SK-N-SH (cell line): ENCODE measurements around the gene UBE2E3. TPM values are rescaled to one million over a fixed set of nuclear protein-coding genes. Genes with fewer than 3 reads are reported as not detected.
A peak's percentile ranks its signal among the peaks of the same experiment; 100 is the strongest.

ENCODE experiments used
- CTCF ChIA-PET: fragments of 300-600, 350-600 bp; formaldehyde crosslinking; extraction: SDS; loops from one replicate; lab custom pipeline; 2021; lab: Yijun Ruan, JAX
- POLR2A ChIA-PET: fragments of 350-600 bp; sonication (Branson Sonifier 250); formaldehyde crosslinking; extraction: SDS; loops from one replicate; lab custom pipeline; 2020; ENCODE audit warnings: antibody characterized with exemption, inconsistent platforms; lab: Yijun Ruan, JAX
- DNase-seq: peaks from one replicate; pipeline ENCODE4 v3.0.0; 2012
- H2AFZ ChIP-seq: fragments of 200-600 bp; sonication (generic); 2 replicates; pipeline ENCODE4 v1.8.1; 2016; ENCODE audit warnings: antibody characterized with exemption, mild to moderate bottlenecking, low read depth
- H3F3A ChIP-seq: fragments of 200-600 bp; sonication (generic); replicated peaks from 2 replicates; pipeline ENCODE3; 2016; ENCODE audit warnings: antibody characterized with exemption, mild to moderate bottlenecking; ENCODE audit not compliant: insufficient read depth
- H3K27ac ChIP-seq, 2 experiments: fragments of 200-500 bp in 1 of 2; fragments of 200-600 bp in 1 of 2; sonication (Bioruptor generic) in 1 of 2; sonication (generic), shearing (Covaris generic) in 1 of 2; 2 replicates each; pipeline versions ENCODE4 v1.5.1 to v1.6.1; 2014 to 2016; ENCODE audit warnings: low read depth in 2 of 2, inconsistent platforms in 1 of 2, low read length in 1 of 2, mild to moderate bottlenecking in 1 of 2, mixed read lengths in 1 of 2
- H3K27me3 ChIP-seq: fragments of 200-600 bp; sonication (generic), shearing (Covaris generic); 2 replicates; pipeline ENCODE4 v1.6.1; 2016; ENCODE audit warnings: mixed run types; ENCODE audit not compliant: insufficient read depth
- H3K36me3 ChIP-seq, 2 experiments: fragments of 200-500 bp in 1 of 2; fragments of 200-600 bp in 1 of 2; sonication (Bioruptor generic) in 1 of 2; sonication (generic) in 1 of 2; replicated peaks in 1 of 2; 2 replicates each; pipeline versions ENCODE3 to v1.5.1; 2014 to 2016; ENCODE audit warnings: low read length in 1 of 2, mild to moderate bottlenecking in 1 of 2; ENCODE audit not compliant: insufficient read depth in 2 of 2, control insufficient read depth in 1 of 2
- H3K4me1 ChIP-seq, 2 experiments: fragments of 200-500 bp in 1 of 2; fragments of 200-600 bp in 1 of 2; sonication (Bioruptor generic) in 1 of 2; sonication (generic), shearing (Covaris generic) in 1 of 2; 2 replicates each; pipeline versions ENCODE4 v1.5.1 to v1.6.1; 2014 to 2016; ENCODE audit warnings: low read depth in 1 of 2, low read length in 1 of 2, mixed run types in 1 of 2; ENCODE audit not compliant: insufficient read depth in 2 of 2, control insufficient read depth in 1 of 2
- H3K4me2 ChIP-seq: fragments of 200-600 bp; sonication (generic), shearing (Covaris generic); 2 replicates; pipeline ENCODE4 v1.6.1; 2017; ENCODE audit warnings: mixed run types
- H3K4me3 ChIP-seq, 2 experiments: fragments of 200-500 bp in 1 of 2; fragments of 200-600 bp in 1 of 2; sonication (Bioruptor generic) in 1 of 2; sonication (generic), shearing (Covaris generic) in 1 of 2; 2 replicates each; pipeline versions ENCODE4 v1.5.1 to v1.8.1; 2014 to 2016; ENCODE audit warnings: low read depth in 2 of 2, inconsistent platforms in 1 of 2, low read length in 1 of 2, mild to moderate bottlenecking in 1 of 2, mixed read lengths in 1 of 2, moderate library complexity in 1 of 2
- H3K79me2 ChIP-seq: fragments of 200-600 bp; sonication (generic); 2 replicates; pipeline ENCODE4 v1.8.1; 2017; ENCODE audit warnings: mild to moderate bottlenecking; ENCODE audit not compliant: insufficient read depth
- H3K9ac ChIP-seq: fragments of 200-600 bp; sonication (generic); 2 replicates; pipeline ENCODE4 v1.6.1; 2017; ENCODE audit warnings: mixed run types
- H3K9me2 ChIP-seq: fragments of 200-600 bp; sonication (generic); 2 replicates; pipeline ENCODE4 v1.6.1; 2017; ENCODE audit warnings: mixed run types
- H3K9me3 ChIP-seq: fragments of 200-600 bp; sonication (generic); 2 replicates; pipeline ENCODE4 v1.6.1; 2017; ENCODE audit warnings: mixed run types, mild to moderate bottlenecking, moderate library complexity
- H4K20me1 ChIP-seq: fragments of 200-600 bp; sonication (generic); 2 replicates; pipeline ENCODE4 v1.6.1; 2017; ENCODE audit warnings: mild to moderate bottlenecking, mixed run types; ENCODE audit not compliant: insufficient read depth
- EP300 ChIP-seq, 2 experiments: IDR thresholded peaks; 2 replicates each; pipeline versions ENCODE4 v1.4.0 to v1.6.1; 2012; ENCODE audit warnings: borderline replicate concordance in 1 of 2, low read depth in 1 of 2, low read length in 1 of 2
- FOSL2 ChIP-seq: IDR thresholded peaks from 2 replicates; pipeline ENCODE4 v1.4.0; 2012; ENCODE audit warnings: low read depth, mild to moderate bottlenecking, moderate library complexity, borderline replicate concordance
- FOXJ3 ChIP-seq: sonication (generic); formaldehyde crosslinking; IDR thresholded peaks from 2 replicates; pipeline ENCODE4 v1.5.1; 2020; ENCODE audit warnings: mild to moderate bottlenecking, missing genetic modification reagents
- GATA2 ChIP-seq: sonication (generic); formaldehyde crosslinking; IDR thresholded peaks from 2 replicates; pipeline ENCODE4 v1.5.0; 2020; ENCODE audit warnings: mild to moderate bottlenecking, missing genetic modification reagents
- JUND ChIP-seq: IDR thresholded peaks from 2 replicates; pipeline ENCODE4 v1.4.0; 2012
- MAX ChIP-seq: IDR thresholded peaks from 2 replicates; pipeline ENCODE4 v1.4.0; 2012; ENCODE audit warnings: low read depth
- MEF2A ChIP-seq: IDR thresholded peaks from 2 replicates; pipeline ENCODE4 v1.4.0; 2012; ENCODE audit warnings: low read depth, borderline replicate concordance
- POLR2AphosphoS5 ChIP-seq: IDR thresholded peaks from 2 replicates; pipeline ENCODE4 v1.6.1; 2012; ENCODE audit warnings: low read depth, low read length
- RCOR1 ChIP-seq: fragments of 150-350 bp; IDR thresholded peaks from 2 replicates; pipeline ENCODE4 v1.6.1; 2017; ENCODE audit warnings: antibody characterized with exemption, low read length
- RXRA ChIP-seq: IDR thresholded peaks from 2 replicates; pipeline ENCODE4 v1.4.0; 2012; ENCODE audit warnings: low read depth, mild to moderate bottlenecking, borderline replicate concordance
- TCF12 ChIP-seq: IDR thresholded peaks from 2 replicates; pipeline ENCODE4 v1.4.0; 2012
- TEAD4 ChIP-seq: IDR thresholded peaks from 2 replicates; pipeline ENCODE4 v1.4.0; 2012; ENCODE audit warnings: mild to moderate bottlenecking, borderline replicate concordance; ENCODE audit not compliant: insufficient read depth
- WGBS: methylation state at CpG from one replicate; pipeline ENCODE4 v1.1.6; 2017; ENCODE audit warnings: low lambda C conversion rate; 5-methylcytosine and 5-hydroxymethylcytosine counted together
- polyA plus RNA-seq, 3 experiments: library from polyadenylated mRNA; depleted of rRNA; stranded (reverse); fragments of >200 nt; gene quantifications; 2 replicates each; pipeline ENCODE4 v1.2.3, GENCODE V29; 2012
- TF ChIP-seq, protein P1 (sequence below): IDR thresholded peaks from 2 replicates; pipeline ENCODE4; 2012
- TF ChIP-seq, protein P2 (sequence below): fragments of 200-600 bp; sonication (generic); IDR thresholded peaks from 2 replicates; pipeline ENCODE4 v1.6.1; 2017; ENCODE audit warnings: antibody characterized with exemption, mild to moderate bottlenecking, moderate library complexity
- TF ChIP-seq, protein P3 (sequence below): IDR thresholded peaks from 2 replicates; pipeline ENCODE4 v1.6.1; 2012; ENCODE audit warnings: mild to moderate bottlenecking, low read depth, low read length, moderate library complexity
- TF ChIP-seq, protein P4 (sequence below): IDR thresholded peaks from 2 replicates; pipeline ENCODE4 v1.4.0; 2012; ENCODE audit warnings: low read depth, borderline replicate concordance
- TF ChIP-seq, protein P5 (sequence below): fragments of 150-350 bp; IDR thresholded peaks from 2 replicates; pipeline ENCODE4 v1.6.1; 2017; ENCODE audit warnings: antibody characterized with exemption, low read length, low read depth, borderline replicate concordance

UBE2E3 gene
- polyA plus RNA-seq, 1 of the 3 experiments (the other 2 are of a cell fraction), result 62.9 TPM

DNA sequence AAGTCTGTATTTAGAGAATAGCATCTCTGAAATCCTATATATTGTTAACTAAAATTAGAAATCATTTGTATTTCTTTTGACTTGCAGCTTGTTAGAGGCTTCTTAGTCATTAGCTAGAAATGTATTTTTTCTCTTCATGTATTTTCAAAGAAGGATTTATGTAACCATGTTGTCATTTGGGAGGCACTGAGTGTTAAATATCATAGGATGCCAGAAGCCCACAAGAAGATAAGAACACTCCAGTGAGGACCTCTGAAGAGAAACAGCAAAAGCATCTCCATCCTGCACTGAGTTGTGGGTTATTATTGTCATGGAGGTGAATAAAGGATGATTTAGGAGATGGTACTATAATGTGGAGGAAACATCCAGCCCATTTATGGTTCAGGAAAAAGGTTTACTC lies 93.5 kb downstream of the UBE2E3 start:
- 0 out of 2 replicates have a peak overlapping the region, but pooled peaks have one; percentile 25 for H3K4me2 ChIP-seq
- no peaks in the 10 kb centered on the region for H3K9me3 ChIP-seq
- peaks cover 3 to 16% of the 10 kb centered on the region in 2 experiments for H3K4me1 ChIP-seq
- CTCF ChIA-PET, result interaction anchor here (1.1 to 1.5 kb wide), 2 partner anchors 13 to 641 kb away, joined by 3 to 5 read pairs; no protein-coding TSS in a partner anchor
- POLR2A ChIA-PET, result no interaction called here
- no peaks in the 10 kb centered on the region for H3K79me2 ChIP-seq
- H2AFZ ChIP-seq, result no peak overlapping the region
- H3K27me3 ChIP-seq, result no peaks in the 10 kb centered on the region
- H3K27ac ChIP-seq, result peak overlapping the region in 1 of 2 experiments; percentile 39; a peak in 2 of 4 replicates
- TF ChIP-seq EP300 (IDR thresholded peaks at IDR 0.05; ENCODE audit: borderline replicate concordance in 1 of 2, low read depth in 1 of 2, low read length in 1 of 2) (no peak), FOXJ3 (CRISPR knock-in tag) (no peak), RXRA (no peak), FOSL2 (no peak), TCF12 (peak; percentile 25; the same call in 1 of the 2 replicates), MEF2A (no peak), MAX (no peak)
- TF ChIP-seq, protein P1, sequence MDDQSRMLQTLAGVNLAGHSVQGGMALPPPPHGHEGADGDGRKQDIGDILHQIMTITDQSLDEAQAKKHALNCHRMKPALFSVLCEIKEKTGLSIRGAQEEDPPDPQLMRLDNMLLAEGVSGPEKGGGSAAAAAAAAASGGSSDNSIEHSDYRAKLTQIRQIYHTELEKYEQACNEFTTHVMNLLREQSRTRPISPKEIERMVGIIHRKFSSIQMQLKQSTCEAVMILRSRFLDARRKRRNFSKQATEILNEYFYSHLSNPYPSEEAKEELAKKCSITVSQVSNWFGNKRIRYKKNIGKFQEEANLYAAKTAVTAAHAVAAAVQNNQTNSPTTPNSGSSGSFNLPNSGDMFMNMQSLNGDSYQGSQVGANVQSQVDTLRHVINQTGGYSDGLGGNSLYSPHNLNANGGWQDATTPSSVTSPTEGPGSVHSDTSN, result 0 out of 2 replicates have a peak, but pooled peaks have one; percentile 16
- TF ChIP-seq, protein P2, sequence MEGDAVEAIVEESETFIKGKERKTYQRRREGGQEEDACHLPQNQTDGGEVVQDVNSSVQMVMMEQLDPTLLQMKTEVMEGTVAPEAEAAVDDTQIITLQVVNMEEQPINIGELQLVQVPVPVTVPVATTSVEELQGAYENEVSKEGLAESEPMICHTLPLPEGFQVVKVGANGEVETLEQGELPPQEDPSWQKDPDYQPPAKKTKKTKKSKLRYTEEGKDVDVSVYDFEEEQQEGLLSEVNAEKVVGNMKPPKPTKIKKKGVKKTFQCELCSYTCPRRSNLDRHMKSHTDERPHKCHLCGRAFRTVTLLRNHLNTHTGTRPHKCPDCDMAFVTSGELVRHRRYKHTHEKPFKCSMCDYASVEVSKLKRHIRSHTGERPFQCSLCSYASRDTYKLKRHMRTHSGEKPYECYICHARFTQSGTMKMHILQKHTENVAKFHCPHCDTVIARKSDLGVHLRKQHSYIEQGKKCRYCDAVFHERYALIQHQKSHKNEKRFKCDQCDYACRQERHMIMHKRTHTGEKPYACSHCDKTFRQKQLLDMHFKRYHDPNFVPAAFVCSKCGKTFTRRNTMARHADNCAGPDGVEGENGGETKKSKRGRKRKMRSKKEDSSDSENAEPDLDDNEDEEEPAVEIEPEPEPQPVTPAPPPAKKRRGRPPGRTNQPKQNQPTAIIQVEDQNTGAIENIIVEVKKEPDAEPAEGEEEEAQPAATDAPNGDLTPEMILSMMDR, result no peak
- TF ChIP-seq, all 33 proteins: peak for 2
- Histone ChIP-seq H3F3A (peaks cover 22% of the 10 kb centered on the region), H3K4me3 (no peak overlapping the region), H3K9me2 (no peaks in the 10 kb centered on the region), H3K36me3 (peaks cover 0 to 4% of the 10 kb centered on the region in 2 experiments), H4K20me1 (no peaks in the 10 kb centered on the region), H3K9ac (no peak overlapping the region)
- DNase-seq, result no peak

- no peaks in the 10 kb centered on the region for H3K27me3 ChIP-seq
- peaks cover 22% of the 10 kb centered on the region for H3F3A ChIP-seq
- H3K4me1 ChIP-seq, result peaks cover 3 to 16% of the 10 kb centered on the region in 2 experiments
- H3K4me2 ChIP-seq, result peak overlapping the region; percentile 25; the same call in 1 of the 2 replicates
- H3K36me3 ChIP-seq, result peaks cover 0 to 4% of the 10 kb centered on the region in 2 experiments
- H3K4me3 ChIP-seq, result peak overlapping the region in 1 of 2 experiments; percentile 26; a peak in 1 of 4 replicates
- CTCF ChIA-PET, result no interaction called here
- no peaks in the 10 kb centered on the region for H4K20me1 ChIP-seq
- DNase-seq, result no peak
- POLR2A ChIA-PET, result no interaction called here
- H2AFZ ChIP-seq, result no peak overlapping the region
- H3K79me2 ChIP-seq, result no peaks in the 10 kb centered on the region
- WGBS, result 66% methylated on average over 2 of the region's 2 CpGs
- H3K9me3 ChIP-seq, result no peaks in the 10 kb centered on the region
- H3K9me2 ChIP-seq, result no peaks in the 10 kb centered on the region
- peak overlapping the region in 1 of 2 experiments; percentile 39; a peak in 2 of 4 replicates for H3K27ac ChIP-seq
- no peak overlapping the region for H3K9ac ChIP-seq
- TF ChIP-seq, protein P3, sequence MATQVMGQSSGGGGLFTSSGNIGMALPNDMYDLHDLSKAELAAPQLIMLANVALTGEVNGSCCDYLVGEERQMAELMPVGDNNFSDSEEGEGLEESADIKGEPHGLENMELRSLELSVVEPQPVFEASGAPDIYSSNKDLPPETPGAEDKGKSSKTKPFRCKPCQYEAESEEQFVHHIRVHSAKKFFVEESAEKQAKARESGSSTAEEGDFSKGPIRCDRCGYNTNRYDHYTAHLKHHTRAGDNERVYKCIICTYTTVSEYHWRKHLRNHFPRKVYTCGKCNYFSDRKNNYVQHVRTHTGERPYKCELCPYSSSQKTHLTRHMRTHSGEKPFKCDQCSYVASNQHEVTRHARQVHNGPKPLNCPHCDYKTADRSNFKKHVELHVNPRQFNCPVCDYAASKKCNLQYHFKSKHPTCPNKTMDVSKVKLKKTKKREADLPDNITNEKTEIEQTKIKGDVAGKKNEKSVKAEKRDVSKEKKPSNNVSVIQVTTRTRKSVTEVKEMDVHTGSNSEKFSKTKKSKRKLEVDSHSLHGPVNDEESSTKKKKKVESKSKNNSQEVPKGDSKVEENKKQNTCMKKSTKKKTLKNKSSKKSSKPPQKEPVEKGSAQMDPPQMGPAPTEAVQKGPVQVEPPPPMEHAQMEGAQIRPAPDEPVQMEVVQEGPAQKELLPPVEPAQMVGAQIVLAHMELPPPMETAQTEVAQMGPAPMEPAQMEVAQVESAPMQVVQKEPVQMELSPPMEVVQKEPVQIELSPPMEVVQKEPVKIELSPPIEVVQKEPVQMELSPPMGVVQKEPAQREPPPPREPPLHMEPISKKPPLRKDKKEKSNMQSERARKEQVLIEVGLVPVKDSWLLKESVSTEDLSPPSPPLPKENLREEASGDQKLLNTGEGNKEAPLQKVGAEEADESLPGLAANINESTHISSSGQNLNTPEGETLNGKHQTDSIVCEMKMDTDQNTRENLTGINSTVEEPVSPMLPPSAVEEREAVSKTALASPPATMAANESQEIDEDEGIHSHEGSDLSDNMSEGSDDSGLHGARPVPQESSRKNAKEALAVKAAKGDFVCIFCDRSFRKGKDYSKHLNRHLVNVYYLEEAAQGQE, result no peak
- TF ChIP-seq POLR2AphosphoS5, result no peak
- TF ChIP-seq RCOR1, result no peak
- TF ChIP-seq, protein P4, sequence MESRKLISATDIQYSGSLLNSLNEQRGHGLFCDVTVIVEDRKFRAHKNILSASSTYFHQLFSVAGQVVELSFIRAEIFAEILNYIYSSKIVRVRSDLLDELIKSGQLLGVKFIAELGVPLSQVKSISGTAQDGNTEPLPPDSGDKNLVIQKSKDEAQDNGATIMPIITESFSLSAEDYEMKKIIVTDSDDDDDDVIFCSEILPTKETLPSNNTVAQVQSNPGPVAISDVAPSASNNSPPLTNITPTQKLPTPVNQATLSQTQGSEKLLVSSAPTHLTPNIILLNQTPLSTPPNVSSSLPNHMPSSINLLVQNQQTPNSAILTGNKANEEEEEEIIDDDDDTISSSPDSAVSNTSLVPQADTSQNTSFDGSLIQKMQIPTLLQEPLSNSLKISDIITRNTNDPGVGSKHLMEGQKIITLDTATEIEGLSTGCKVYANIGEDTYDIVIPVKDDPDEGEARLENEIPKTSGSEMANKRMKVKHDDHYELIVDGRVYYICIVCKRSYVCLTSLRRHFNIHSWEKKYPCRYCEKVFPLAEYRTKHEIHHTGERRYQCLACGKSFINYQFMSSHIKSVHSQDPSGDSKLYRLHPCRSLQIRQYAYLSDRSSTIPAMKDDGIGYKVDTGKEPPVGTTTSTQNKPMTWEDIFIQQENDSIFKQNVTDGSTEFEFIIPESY, result no peak
- TF ChIP-seq, protein P5, sequence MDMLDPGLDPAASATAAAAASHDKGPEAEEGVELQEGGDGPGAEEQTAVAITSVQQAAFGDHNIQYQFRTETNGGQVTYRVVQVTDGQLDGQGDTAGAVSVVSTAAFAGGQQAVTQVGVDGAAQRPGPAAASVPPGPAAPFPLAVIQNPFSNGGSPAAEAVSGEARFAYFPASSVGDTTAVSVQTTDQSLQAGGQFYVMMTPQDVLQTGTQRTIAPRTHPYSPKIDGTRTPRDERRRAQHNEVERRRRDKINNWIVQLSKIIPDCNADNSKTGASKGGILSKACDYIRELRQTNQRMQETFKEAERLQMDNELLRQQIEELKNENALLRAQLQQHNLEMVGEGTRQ, result no peak
- no peak for TF ChIP-seq TEAD4
- TF ChIP-seq JUND, result no peak
- no peak for TF ChIP-seq GATA2 (CRISPR knock-in tag)
Observed at GRCh38 chr2:181074457-181074856, 94.1 kb downstream of the UBE2E3 start.
